SJSA1 (cell line): ENCODE results near the gene TVP23C. TPM values are rescaled to one million over a fixed set of nuclear protein-coding genes. Genes with fewer than 3 reads are reported as not detected.

Experiments
- DNase-seq, 2 experiments: peaks; one replicate each; pipeline ENCODE4 v3.0.0-alpha.2; 2015 to 2020; ENCODE audit warnings: low spot score in 2 of 2, low read depth in 1 of 2
- H3K27ac ChIP-seq: fragments of 250-450 bp; sonication (Bioruptor Pico); 2 replicates; pipeline ENCODE4 v1.5.1; 2020; ENCODE audit warnings: mild to moderate bottlenecking, moderate library complexity
- H3K27me3 ChIP-seq: fragments of 250-450 bp; sonication (Bioruptor Pico); replicated peaks from 2 replicates; pipeline ENCODE4 v1.5.1; 2020; ENCODE audit warnings: mild to moderate bottlenecking, moderate library complexity
- H3K36me3 ChIP-seq: fragments of 250-450 bp; sonication (Bioruptor Pico); 2 replicates; pipeline ENCODE4 v1.5.1; 2020; ENCODE audit warnings: mild to moderate bottlenecking
- H3K4me1 ChIP-seq: fragments of 250-450 bp; sonication (Bioruptor Pico); replicated peaks from 2 replicates; pipeline ENCODE4 v1.6.1; 2021; ENCODE audit warnings: mild to moderate bottlenecking
- H3K4me3 ChIP-seq: fragments of 250-450 bp; sonication (Bioruptor Pico); 2 replicates; pipeline ENCODE4 v1.5.1; 2020; ENCODE audit warnings: mild to moderate bottlenecking
- H3K9me3 ChIP-seq: fragments of 250-450 bp; sonication (Bioruptor Pico); replicated peaks from 2 replicates; pipeline ENCODE4 v1.5.1; 2020; ENCODE audit warnings: mild to moderate bottlenecking
- total RNA-seq: library from RNA; depleted of rRNA; stranded (reverse); fragments of >200 nt; shearing (Covaris generic); gene quantifications from 2 replicates; pipeline ENCODE4 v1.2.3, GENCODE V29; 2014

Gene TVP23C
- total RNA-seq, 1 experiment from 2014 or later: 4.4 TPM

GRCh38 chr17:15498107-15498506 lies 65.2 kb downstream of the TVP23C start:
- peaks cover 5% of the 10 kb centered on the region; the same call in 1 of the 2 replicates for H3K36me3 ChIP-seq
- no peak for DNase-seq
- H3K4me1 ChIP-seq: peaks cover 9% of the 10 kb centered on the region

GRCh38 chr17:15496735-15497670 lies 66.3 kb downstream of the TVP23C start:
- Histone ChIP-seq H3K27me3 (no peaks in the 10 kb centered on the region), H3K4me1 (no peaks in the 10 kb centered on the region; the same call in 1 of the 2 replicates), H3K27ac (no peak overlapping the region), H3K4me3 (no peak overlapping the region), H3K36me3 (peaks cover 5% of the 10 kb centered on the region; the same call in 1 of the 2 replicates), H3K9me3 (no peaks in the 10 kb centered on the region)
- no peak for DNase-seq

More at GRCh38 chr17:15498107-15498506, 65.2 kb downstream of the TVP23C start:
- H3K27me3 ChIP-seq: no peaks in the 10 kb centered on the region
- H3K4me3 ChIP-seq: no peak overlapping the region
- H3K27ac ChIP-seq: no peak overlapping the region
- H3K9me3 ChIP-seq: no peaks in the 10 kb centered on the region

- DNase-seq: no peak
- H3K27me3 ChIP-seq: no peaks in the 10 kb centered on the region
- no peak overlapping the region for H3K4me3 ChIP-seq
- no peaks in the 10 kb centered on the region for H3K36me3 ChIP-seq
- peaks cover 18% of the 10 kb centered on the region for H3K4me1 ChIP-seq
- no peaks in the 10 kb centered on the region for H3K9me3 ChIP-seq
- no peak overlapping the region for H3K27ac ChIP-seq
Observed at GRCh38 chr17:15494821-15495220, 68.5 kb downstream of the TVP23C start.

- Histone ChIP-seq H3K36me3 (no peaks in the 10 kb centered on the region), H3K4me3 (no peak overlapping the region), H3K27me3 (no peaks in the 10 kb centered on the region), H3K9me3 (no peaks in the 10 kb centered on the region), H3K4me1 (peaks cover 18% of the 10 kb centered on the region), H3K27ac (no peak overlapping the region)
- no peak for DNase-seq
Observed at GRCh38 chr17:15493693-15494035, 69.6 kb downstream of the TVP23C start.

- H3K4me1 ChIP-seq: peaks cover 18% of the 10 kb centered on the region
- no peaks in the 10 kb centered on the region for H3K27me3 ChIP-seq
- H3K36me3 ChIP-seq: no peaks in the 10 kb centered on the region
- no peaks in the 10 kb centered on the region for H3K9me3 ChIP-seq
- H3K27ac ChIP-seq: no peak overlapping the region
- no peak overlapping the region for H3K4me3 ChIP-seq
- no peak for DNase-seq
Observed at GRCh38 chr17:15492791-15493692, 70.2 kb downstream of the TVP23C start.

- H3K9me3 ChIP-seq: no peaks in the 10 kb centered on the region
- H3K4me1 ChIP-seq: peaks cover 18% of the 10 kb centered on the region
- H3K27me3 ChIP-seq: no peaks in the 10 kb centered on the region
- H3K27ac ChIP-seq: no peak overlapping the region
- no peaks in the 10 kb centered on the region for H3K36me3 ChIP-seq
- H3K4me3 ChIP-seq: no peak overlapping the region
- no peak for DNase-seq
Observed at GRCh38 chr17:15492186-15492585, 71.1 kb downstream of the TVP23C start.

- H3K4me3 ChIP-seq: no peak overlapping the region
- no peaks in the 10 kb centered on the region for H3K36me3 ChIP-seq
Observed at GRCh38 chr17:15490634-15491261, 72.5 kb downstream of the TVP23C start.

GRCh38 chr17:15488557-15488956 lies 74.7 kb downstream of the TVP23C start:
- H3K27ac ChIP-seq: no peak overlapping the region
- H3K9me3 ChIP-seq: no peaks in the 10 kb centered on the region
- no peak for DNase-seq
- no peak overlapping the region for H3K4me3 ChIP-seq
- H3K27me3 ChIP-seq: no peaks in the 10 kb centered on the region
- H3K36me3 ChIP-seq: no peaks in the 10 kb centered on the region
- H3K4me1 ChIP-seq: peaks cover 18% of the 10 kb centered on the region

More at GRCh38 chr17:15490634-15491261, 72.5 kb downstream of the TVP23C start:
- peaks cover 18% of the 10 kb centered on the region for H3K4me1 ChIP-seq
- peak overlapping the region; percentile 77 for H3K27ac ChIP-seq
- H3K27me3 ChIP-seq: no peaks in the 10 kb centered on the region
- H3K9me3 ChIP-seq: no peaks in the 10 kb centered on the region
- DNase-seq: peak; percentile 66 to 75

GRCh38 chr17:15485045-15485444 lies 78.2 kb downstream of the TVP23C start:
- Histone ChIP-seq H3K27me3 (no peaks in the 10 kb centered on the region), H3K4me1 (peaks cover 3% of the 10 kb centered on the region), H3K36me3 (no peaks in the 10 kb centered on the region), H3K9me3 (no peaks in the 10 kb centered on the region), H3K27ac (no peak overlapping the region), H3K4me3 (no peak overlapping the region)
- DNase-seq: no peak

GRCh38 chr17:15483431-15483830 lies 79.9 kb downstream of the TVP23C start:
- Histone ChIP-seq H3K4me1 (peaks cover 9% of the 10 kb centered on the region), H3K4me3 (no peak overlapping the region), H3K9me3 (no peaks in the 10 kb centered on the region), H3K36me3 (no peaks in the 10 kb centered on the region), H3K27me3 (no peaks in the 10 kb centered on the region), H3K27ac (no peak overlapping the region)
- DNase-seq: no peak

GRCh38 chr17:15482476-15482875 lies 80.8 kb downstream of the TVP23C start:
- DNase-seq: no peak
- no peaks in the 10 kb centered on the region for H3K27me3 ChIP-seq

GRCh38 chr17:15481481-15481880 lies 81.8 kb downstream of the TVP23C start:
- H3K36me3 ChIP-seq: no peaks in the 10 kb centered on the region
- DNase-seq: no peak
- no peak overlapping the region for H3K27ac ChIP-seq
- peaks cover 9% of the 10 kb centered on the region for H3K4me1 ChIP-seq
- no peaks in the 10 kb centered on the region for H3K9me3 ChIP-seq
- H3K4me3 ChIP-seq: no peak overlapping the region
- no peaks in the 10 kb centered on the region for H3K27me3 ChIP-seq

More at GRCh38 chr17:15482476-15482875, 80.8 kb downstream of the TVP23C start:
- no peaks in the 10 kb centered on the region for H3K36me3 ChIP-seq
- H3K27ac ChIP-seq: no peak overlapping the region
- no peaks in the 10 kb centered on the region for H3K9me3 ChIP-seq
- H3K4me3 ChIP-seq: no peak overlapping the region
- peaks cover 9% of the 10 kb centered on the region for H3K4me1 ChIP-seq

GRCh38 chr17:15480204-15480603 lies 83.1 kb downstream of the TVP23C start:
- Histone ChIP-seq H3K4me1 (peaks cover 9% of the 10 kb centered on the region), H3K36me3 (no peaks in the 10 kb centered on the region), H3K27me3 (no peaks in the 10 kb centered on the region), H3K9me3 (no peaks in the 10 kb centered on the region), H3K4me3 (no peak overlapping the region), H3K27ac (no peak overlapping the region)
- DNase-seq: no peak
